ENCODE data around the gene CACNG1. TPM values are rescaled to one million over a fixed set of nuclear protein-coding genes. Genes with fewer than 3 reads are reported as not detected.

The CACNG1 gene
- total and polyA plus RNA-seq, 8 donors: not detected

GRCh38 chr17:67003231-67003630 is 41.1 kb upstream of the CACNG1 start:
- H3K4me3 ChIP-seq: no peak overlapping the region
- peaks cover 0 to 10% (median 0%) of the 10 kb centered on the region in 3 donors for H3K27me3 ChIP-seq
- H3K27ac ChIP-seq: no peak overlapping the region
- H3K36me3 ChIP-seq: no peaks in the 10 kb centered on the region
- intact Hi-C loops (cut with DNase I; ENCODE audit: low total_unique reads): no loop called here
- WGBS, 5 donors: 81 to 92% (median 92%) methylated on average over 2 of the region's 2 CpGs
- no peak for TF ChIP-seq EP300 (IDR thresholded peaks at IDR 0.05)
- TF ChIP-seq POLR2AphosphoS5 (IDR thresholded peaks at IDR 0.05): no peak
- TF ChIP-seq CTCF (IDR thresholded peaks at IDR 0.05): no peak
- TF ChIP-seq POLR2A (IDR thresholded peaks at IDR 0.05): no peak
- DNase-seq: no peak
- no peaks in the 10 kb centered on the region for H3K4me1 ChIP-seq
- peaks cover 0 to 10% (median 9%) of the 10 kb centered on the region in 4 donors for H3K9me3 ChIP-seq

- 79 to 86% (median 82%) methylated on average over 11 of the region's 11 CpGs for WGBS, 5 donors
- no peak for TF ChIP-seq EP300 (IDR thresholded peaks at IDR 0.05)
- TF ChIP-seq POLR2A (IDR thresholded peaks at IDR 0.05): no peak
- TF ChIP-seq CTCF (IDR thresholded peaks at IDR 0.05): no peak
- TF ChIP-seq POLR2AphosphoS5 (IDR thresholded peaks at IDR 0.05): no peak
- no peak overlapping the region for H3K4me3 ChIP-seq
- no peaks in the 10 kb centered on the region for H3K4me1 ChIP-seq
- no peak overlapping the region for H3K27ac ChIP-seq
- H3K9me3 ChIP-seq: peaks cover 0 to 12% (median 9%) of the 10 kb centered on the region in 4 donors
- intact Hi-C loops (cut with DNase I; ENCODE audit: low total_unique reads): no loop called here
- DNase-seq: no peak
- no peaks in the 10 kb centered on the region for H3K36me3 ChIP-seq
- peaks cover 0 to 10% (median 0%) of the 10 kb centered on the region in 3 donors for H3K27me3 ChIP-seq
These were observed 40.2 kb upstream of the CACNG1 start for GRCh38 chr17:67004181-67004580.

- TF ChIP-seq POLR2A (IDR thresholded peaks at IDR 0.05) (no peak), EP300 (IDR thresholded peaks at IDR 0.05) (no peak), POLR2AphosphoS5 (IDR thresholded peaks at IDR 0.05) (no peak), CTCF (IDR thresholded peaks at IDR 0.05) (no peak)
- intact Hi-C loops (cut with DNase I; ENCODE audit: low total_unique reads): no loop called here
- H3K27me3 ChIP-seq: peaks cover 0 to 10% (median 0%) of the 10 kb centered on the region in 3 donors
- H3K9me3 ChIP-seq: peaks cover 0 to 16% (median 9%) of the 10 kb centered on the region in 4 donors
- no peak for DNase-seq
- no peak overlapping the region for H3K27ac ChIP-seq
- no peaks in the 10 kb centered on the region for H3K36me3 ChIP-seq
- H3K4me1 ChIP-seq: no peaks in the 10 kb centered on the region
- H3K4me3 ChIP-seq: no peak overlapping the region
- 85 to 91% (median 89%) methylated on average over 6 of the region's 6 CpGs for WGBS, 5 donors
These were observed 37.1 kb upstream of the CACNG1 start for GRCh38 chr17:67007266-67007665.

- 85 to 90% (median 90%) methylated on average over 6 of the region's 6 CpGs for WGBS, 5 donors
- intact Hi-C loops (cut with DNase I; ENCODE audit: low total_unique reads): no loop called here
- no peak overlapping the region for H3K27ac ChIP-seq
These were observed 36.3 kb upstream of the CACNG1 start for GRCh38 chr17:67008101-67008500.

More at GRCh38 chr17:67008101-67008500, 36.3 kb upstream of the CACNG1 start:
- Histone ChIP-seq H3K9me3 (peaks cover 0 to 16% (median 9%) of the 10 kb centered on the region in 4 donors), H3K4me3 (no peak overlapping the region), H3K27me3 (peaks cover 0 to 10% (median 0%) of the 10 kb centered on the region in 3 donors), H3K4me1 (no peaks in the 10 kb centered on the region), H3K36me3 (no peaks in the 10 kb centered on the region)
- no peak for DNase-seq
- no peak for TF ChIP-seq POLR2AphosphoS5 (IDR thresholded peaks at IDR 0.05)
- TF ChIP-seq POLR2A (IDR thresholded peaks at IDR 0.05): no peak
- no peak for TF ChIP-seq EP300 (IDR thresholded peaks at IDR 0.05)
- TF ChIP-seq CTCF (IDR thresholded peaks at IDR 0.05): no peak
